ENCODE results near the gene AGER. TPM values are rescaled to one million over a fixed set of nuclear protein-coding genes. Genes with fewer than 3 reads are reported as not detected.

The AGER gene
- polyA plus RNA-seq, 1 of the 3 experiments (the other 2 are of a cell fraction): 3.5 TPM

DNA sequence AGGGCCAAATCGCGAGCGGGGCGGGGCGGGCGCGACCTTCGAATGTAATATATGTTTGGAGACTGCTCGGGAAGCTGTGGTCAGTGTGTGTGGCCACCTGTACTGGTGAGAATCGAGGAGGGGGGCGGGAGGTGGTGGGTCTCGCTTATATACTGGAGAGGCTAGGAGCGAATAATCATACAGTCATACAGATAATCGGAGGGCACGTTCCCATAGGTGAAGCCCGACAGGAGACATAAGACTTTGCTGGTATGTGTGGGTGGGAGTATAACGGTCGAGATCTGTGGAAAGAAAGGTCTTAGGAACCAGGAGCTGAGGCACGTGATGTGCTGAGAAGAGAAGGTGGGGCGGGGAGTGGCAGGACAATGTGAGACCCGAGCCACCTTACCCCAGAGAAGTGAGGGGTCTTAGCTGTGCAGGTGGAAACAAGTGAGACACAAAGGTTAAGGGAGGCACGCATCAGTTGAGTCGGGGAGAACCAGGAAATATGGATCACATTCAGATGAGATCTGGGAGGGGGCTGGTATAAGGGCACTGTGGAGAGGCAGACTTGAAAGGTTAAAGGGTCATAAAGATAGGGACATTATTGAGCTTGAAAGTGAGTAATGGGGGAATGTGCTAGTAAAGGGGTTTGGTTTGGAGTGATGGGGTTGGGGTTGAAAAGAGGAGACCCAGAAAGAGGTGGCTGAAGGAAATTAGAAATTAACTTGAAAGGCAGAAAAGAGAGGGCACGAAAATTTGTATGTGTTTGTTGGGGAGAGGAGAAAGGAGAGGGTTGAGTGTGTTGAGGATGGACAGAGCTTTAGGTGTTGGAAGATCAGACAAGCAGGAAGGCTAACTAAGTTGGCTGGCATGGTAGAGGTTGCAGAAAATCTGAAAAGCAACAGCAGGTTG, 5.3 kb downstream of the AGER start:
- no peaks in the 10 kb centered on the region for H4K20me1 ChIP-seq (ENCODE audit: insufficient read depth)
- TF ChIP-seq, protein P1, sequence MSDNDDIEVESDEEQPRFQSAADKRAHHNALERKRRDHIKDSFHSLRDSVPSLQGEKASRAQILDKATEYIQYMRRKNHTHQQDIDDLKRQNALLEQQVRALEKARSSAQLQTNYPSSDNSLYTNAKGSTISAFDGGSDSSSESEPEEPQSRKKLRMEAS (IDR thresholded peaks at IDR 0.05; ENCODE audit: low read depth): peak; percentile 6; the same call in 1 of the 2 replicates
- TF ChIP-seq RFX5 (IDR thresholded peaks at IDR 0.05; ENCODE audit: low read length): no peak
- TF ChIP-seq, protein P2, sequence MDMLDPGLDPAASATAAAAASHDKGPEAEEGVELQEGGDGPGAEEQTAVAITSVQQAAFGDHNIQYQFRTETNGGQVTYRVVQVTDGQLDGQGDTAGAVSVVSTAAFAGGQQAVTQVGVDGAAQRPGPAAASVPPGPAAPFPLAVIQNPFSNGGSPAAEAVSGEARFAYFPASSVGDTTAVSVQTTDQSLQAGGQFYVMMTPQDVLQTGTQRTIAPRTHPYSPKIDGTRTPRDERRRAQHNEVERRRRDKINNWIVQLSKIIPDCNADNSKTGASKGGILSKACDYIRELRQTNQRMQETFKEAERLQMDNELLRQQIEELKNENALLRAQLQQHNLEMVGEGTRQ (IDR thresholded peaks at IDR 0.05; ENCODE audit: borderline replicate concordance, low read depth, low read length): 0 out of 2 replicates have a peak, but pooled peaks have one; percentile 5
- TF ChIP-seq MXI1 (IDR thresholded peaks at IDR 0.05; ENCODE audit: low read depth, low read length): peak; percentile 72; the same call in 1 of the 2 replicates
- TF ChIP-seq RXRA (IDR thresholded peaks at IDR 0.05; ENCODE audit: borderline replicate concordance, low read depth): no peak
- TF ChIP-seq NFIC (IDR thresholded peaks at IDR 0.05; ENCODE audit: borderline replicate concordance): no peak
- TF ChIP-seq, protein P3, sequence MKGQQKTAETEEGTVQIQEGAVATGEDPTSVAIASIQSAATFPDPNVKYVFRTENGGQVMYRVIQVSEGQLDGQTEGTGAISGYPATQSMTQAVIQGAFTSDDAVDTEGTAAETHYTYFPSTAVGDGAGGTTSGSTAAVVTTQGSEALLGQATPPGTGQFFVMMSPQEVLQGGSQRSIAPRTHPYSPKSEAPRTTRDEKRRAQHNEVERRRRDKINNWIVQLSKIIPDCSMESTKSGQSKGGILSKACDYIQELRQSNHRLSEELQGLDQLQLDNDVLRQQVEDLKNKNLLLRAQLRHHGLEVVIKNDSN (IDR thresholded peaks at IDR 0.05; ENCODE audit: borderline replicate concordance, low read depth): no peak; the same call in 1 of the 2 replicates
- peak overlapping the region; percentile 66 to 98 for H3K27ac ChIP-seq (ENCODE audit: low read depth in 2 of 2, low read length in 1 of 2)

DNA sequence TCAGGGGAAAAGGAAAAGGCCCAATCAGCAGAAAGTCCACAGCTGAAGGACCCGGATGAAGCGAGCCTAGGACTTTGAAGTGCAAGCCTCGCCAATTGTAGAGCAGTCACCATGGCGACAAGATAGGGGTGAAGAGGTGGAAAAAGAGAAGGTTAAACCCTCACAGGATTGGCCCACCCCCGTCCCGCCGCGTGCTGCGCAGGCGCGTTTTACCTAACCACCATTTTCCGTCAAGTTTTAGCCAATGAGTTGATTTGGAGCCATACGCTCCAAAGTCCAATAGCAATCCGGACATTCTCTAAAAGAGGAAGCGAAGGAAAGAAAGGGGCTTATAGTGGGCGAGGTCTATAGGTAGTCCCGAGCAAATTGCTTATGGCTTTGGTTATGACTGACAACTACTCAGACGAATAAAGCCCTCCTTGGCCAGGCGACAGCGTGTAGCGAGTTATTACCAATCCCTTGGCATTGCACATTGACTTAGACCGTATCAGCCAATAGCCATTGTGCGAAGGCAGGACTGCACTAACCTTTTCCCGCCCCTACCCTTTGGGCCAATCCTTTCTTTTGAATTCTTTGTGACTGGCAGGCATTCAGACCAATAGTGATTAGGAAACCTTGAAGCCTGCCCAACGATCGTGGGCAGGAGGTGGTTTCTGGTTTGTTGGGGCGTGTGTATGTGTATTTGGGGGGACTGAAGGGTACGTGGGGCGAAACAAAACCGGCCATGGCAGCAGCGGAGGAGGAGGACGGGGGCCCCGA, 6.1 kb downstream of the AGER start, which contains the start of gene RNF5:
Gene RNF5, plus strand, starts transcription at position 618 of the 759 bp plus-strand sequence. Its CDS starts 107 bp downstream, at position 725.
- CTCF ChIA-PET: no interaction called here
- Histone ChIP-seq H3F3A (replicated peaks; ENCODE audit: insufficient read depth) (peaks cover 13% of the 10 kb centered on the region), H3K4me2 (peak within 1 kb of the TSS; percentile 100), H4K20me1 (ENCODE audit: insufficient read depth) (no peaks in the 10 kb centered on the region), H3K36me3 (replicated peaks in 1 of 2; ENCODE audit: control insufficient read depth in 1 of 2, insufficient read depth in 2 of 2, low read length in 1 of 2) (peaks cover 9 to 19% of the 10 kb centered on the region in 2 experiments), H2AFZ (ENCODE audit: low read depth) (peak within 1 kb of the TSS; percentile 88), H3K9me2 (no peaks in the 10 kb centered on the region), H3K4me3 (ENCODE audit: low read depth in 2 of 2, low read length in 1 of 2) (peak within 1 kb of the TSS; percentile 84 to 99), H3K79me2 (ENCODE audit: insufficient read depth) (peaks cover 40% of the 10 kb centered on the region), H3K9me3 (no peaks in the 10 kb centered on the region), H3K27me3 (ENCODE audit: insufficient read depth) (no peaks in the 10 kb centered on the region), H3K4me1 (ENCODE audit: control insufficient read depth in 1 of 2, insufficient read depth in 2 of 2, low read depth in 1 of 2, low read length in 1 of 2) (peaks cover 12 to 37% of the 10 kb centered on the region in 2 experiments; a peak in 3 of 4 replicates), H3K27ac (ENCODE audit: low read depth in 2 of 2, low read length in 1 of 2) (peak within 1 kb of the TSS; percentile 98 to 99), H3K9ac (peak within 1 kb of the TSS; percentile 84)
- WGBS (ENCODE audit: low lambda C conversion rate): under 1% methylated on average over 32 of the region's 33 CpGs
- peak; percentile 92 for DNase-seq
- POLR2A ChIA-PET: interaction anchor here (1.3 to 4.1 kb wide), 6 partner anchors 12 to 794 kb away, joined by 5 to 22 read pairs (median 6); partner anchors contain the start of genes ATF6B, FKBPL, PBX2 and PRRT1
- TF ChIP-seq MEF2A (IDR thresholded peaks at IDR 0.05; ENCODE audit: borderline replicate concordance, low read depth): no peak
- peak; percentile 91 for TF ChIP-seq CHD2 (IDR thresholded peaks at IDR 0.05; ENCODE audit: low read length, partially characterized antibody)
- TF ChIP-seq GATA2 (CRISPR knock-in tag; IDR thresholded peaks at IDR 0.05): no peak
- TF ChIP-seq TEAD4 (IDR thresholded peaks at IDR 0.05; ENCODE audit: borderline replicate concordance, insufficient read depth): no peak
- TF ChIP-seq POLR2AphosphoS5 (IDR thresholded peaks at IDR 0.05; ENCODE audit: low read depth, low read length): no peak
- TF ChIP-seq, protein P4, sequence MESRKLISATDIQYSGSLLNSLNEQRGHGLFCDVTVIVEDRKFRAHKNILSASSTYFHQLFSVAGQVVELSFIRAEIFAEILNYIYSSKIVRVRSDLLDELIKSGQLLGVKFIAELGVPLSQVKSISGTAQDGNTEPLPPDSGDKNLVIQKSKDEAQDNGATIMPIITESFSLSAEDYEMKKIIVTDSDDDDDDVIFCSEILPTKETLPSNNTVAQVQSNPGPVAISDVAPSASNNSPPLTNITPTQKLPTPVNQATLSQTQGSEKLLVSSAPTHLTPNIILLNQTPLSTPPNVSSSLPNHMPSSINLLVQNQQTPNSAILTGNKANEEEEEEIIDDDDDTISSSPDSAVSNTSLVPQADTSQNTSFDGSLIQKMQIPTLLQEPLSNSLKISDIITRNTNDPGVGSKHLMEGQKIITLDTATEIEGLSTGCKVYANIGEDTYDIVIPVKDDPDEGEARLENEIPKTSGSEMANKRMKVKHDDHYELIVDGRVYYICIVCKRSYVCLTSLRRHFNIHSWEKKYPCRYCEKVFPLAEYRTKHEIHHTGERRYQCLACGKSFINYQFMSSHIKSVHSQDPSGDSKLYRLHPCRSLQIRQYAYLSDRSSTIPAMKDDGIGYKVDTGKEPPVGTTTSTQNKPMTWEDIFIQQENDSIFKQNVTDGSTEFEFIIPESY (IDR thresholded peaks at IDR 0.05; ENCODE audit: borderline replicate concordance, low read depth): no peak
- TF ChIP-seq EP300 (IDR thresholded peaks at IDR 0.05; ENCODE audit: borderline replicate concordance in 1 of 2, low read depth in 1 of 2, low read length in 1 of 2): peak in 1 of 2 experiments; percentile 27; a peak in 1 of 4 replicates
- TF ChIP-seq NFIC (IDR thresholded peaks at IDR 0.05; ENCODE audit: borderline replicate concordance): no peak
- TF ChIP-seq, protein P5, sequence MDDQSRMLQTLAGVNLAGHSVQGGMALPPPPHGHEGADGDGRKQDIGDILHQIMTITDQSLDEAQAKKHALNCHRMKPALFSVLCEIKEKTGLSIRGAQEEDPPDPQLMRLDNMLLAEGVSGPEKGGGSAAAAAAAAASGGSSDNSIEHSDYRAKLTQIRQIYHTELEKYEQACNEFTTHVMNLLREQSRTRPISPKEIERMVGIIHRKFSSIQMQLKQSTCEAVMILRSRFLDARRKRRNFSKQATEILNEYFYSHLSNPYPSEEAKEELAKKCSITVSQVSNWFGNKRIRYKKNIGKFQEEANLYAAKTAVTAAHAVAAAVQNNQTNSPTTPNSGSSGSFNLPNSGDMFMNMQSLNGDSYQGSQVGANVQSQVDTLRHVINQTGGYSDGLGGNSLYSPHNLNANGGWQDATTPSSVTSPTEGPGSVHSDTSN (IDR thresholded peaks at IDR 0.05): peak; percentile 99

More for the DNA sequence above, 5.3 kb downstream of the AGER start:
- ChIA-PET POLR2A (interaction anchor here (1.5 to 4.1 kb wide), 2 partner anchors 11 to 17 kb away, joined by 6 to 22 read pairs; partner anchors contain the start of gene PBX2), CTCF (interaction anchor here (0.8 to 1.0 kb wide), 2 partner anchors 24 to 61 kb away, joined by 3 read pairs; no protein-coding TSS in a partner anchor)
- no peaks in the 10 kb centered on the region for H3K9me3 ChIP-seq
- peak overlapping the region; percentile 84 for H3K9ac ChIP-seq
- H3F3A ChIP-seq (replicated peaks; ENCODE audit: insufficient read depth): peaks cover 10% of the 10 kb centered on the region
- peaks cover 9 to 25% of the 10 kb centered on the region in 2 experiments for H3K36me3 ChIP-seq (replicated peaks in 1 of 2; ENCODE audit: control insufficient read depth in 1 of 2, insufficient read depth in 2 of 2, low read length in 1 of 2)
- peak overlapping the region; percentile 100 for H3K4me2 ChIP-seq
- H3K9me2 ChIP-seq: no peaks in the 10 kb centered on the region
- peaks cover 12 to 33% of the 10 kb centered on the region in 2 experiments; a peak in 3 of 4 replicates for H3K4me1 ChIP-seq (ENCODE audit: control insufficient read depth in 1 of 2, insufficient read depth in 2 of 2, low read depth in 1 of 2, low read length in 1 of 2)
- peak overlapping the region; percentile 85 for H2AFZ ChIP-seq (ENCODE audit: low read depth)
- DNase-seq: peak; percentile 48
- H3K79me2 ChIP-seq (ENCODE audit: insufficient read depth): peaks cover 33% of the 10 kb centered on the region
- peak overlapping the region; percentile 84 to 99 for H3K4me3 ChIP-seq (ENCODE audit: low read depth in 2 of 2, low read length in 1 of 2)
- no peaks in the 10 kb centered on the region for H3K27me3 ChIP-seq (ENCODE audit: insufficient read depth)
- 2% methylated on average over 24 of the region's 24 CpGs for WGBS (ENCODE audit: low lambda C conversion rate)
